ENCODE measurements around the gene HPCAL1.

Gene HPCAL1

GRCh38 chr2:10466801-10467200 is 164.1 kb downstream of the HPCAL1 start:
- DNase-seq (ENCODE audit: low spot score), result no peak

- DNase-seq (ENCODE audit: low spot score), result no peak
Observed at GRCh38 chr2:10467401-10467800, 164.7 kb downstream of the HPCAL1 start.

GRCh38 chr2:10469301-10469700 is 166.6 kb downstream of the HPCAL1 start:
- no peak for DNase-seq (ENCODE audit: low spot score)

- no peak for DNase-seq (ENCODE audit: low spot score)
Observed at GRCh38 chr2:10469955-10470608, 167.4 kb downstream of the HPCAL1 start.

GRCh38 chr2:10471046-10471571 is 168.4 kb downstream of the HPCAL1 start:
- DNase-seq (ENCODE audit: low spot score), result no peak

GRCh38 chr2:10471955-10472354 is 169.3 kb downstream of the HPCAL1 start:
- no peak for DNase-seq (ENCODE audit: low spot score)

- DNase-seq (ENCODE audit: low spot score), result no peak
Observed at GRCh38 chr2:10473121-10473756, 170.5 kb downstream of the HPCAL1 start.

- DNase-seq (ENCODE audit: low spot score), result no peak
Observed at GRCh38 chr2:10475221-10475722, 172.6 kb downstream of the HPCAL1 start.

GRCh38 chr2:10475811-10476660 is 173.3 kb downstream of the HPCAL1 start:
- DNase-seq (ENCODE audit: low spot score), result no peak

- DNase-seq (ENCODE audit: low spot score), result no peak
Observed at GRCh38 chr2:10476723-10477442, 174.2 kb downstream of the HPCAL1 start.

All from activated CD4-positive, alpha-beta T cell treated with anti-CD3 and anti-CD28 coated beads, Interleukin-2, Interleukin-4, amounts not matched to agents 100 ng/mL and 50 ng/mL, durations not matched to agents 16 hours and 8 hours (primary cell).